GM03348 (cell line): ENCODE results near the gene ATOH8.

Source experiments
- DNase-seq: peaks from one replicate; pipeline ENCODE4 v3.0.0; 2012; ENCODE audit warnings: low spot score

ATOH8 gene

GRCh38 chr2:85718885-85719492 lies 34.8 kb upstream of the ATOH8 start:
- DNase-seq: no peak

DNA sequence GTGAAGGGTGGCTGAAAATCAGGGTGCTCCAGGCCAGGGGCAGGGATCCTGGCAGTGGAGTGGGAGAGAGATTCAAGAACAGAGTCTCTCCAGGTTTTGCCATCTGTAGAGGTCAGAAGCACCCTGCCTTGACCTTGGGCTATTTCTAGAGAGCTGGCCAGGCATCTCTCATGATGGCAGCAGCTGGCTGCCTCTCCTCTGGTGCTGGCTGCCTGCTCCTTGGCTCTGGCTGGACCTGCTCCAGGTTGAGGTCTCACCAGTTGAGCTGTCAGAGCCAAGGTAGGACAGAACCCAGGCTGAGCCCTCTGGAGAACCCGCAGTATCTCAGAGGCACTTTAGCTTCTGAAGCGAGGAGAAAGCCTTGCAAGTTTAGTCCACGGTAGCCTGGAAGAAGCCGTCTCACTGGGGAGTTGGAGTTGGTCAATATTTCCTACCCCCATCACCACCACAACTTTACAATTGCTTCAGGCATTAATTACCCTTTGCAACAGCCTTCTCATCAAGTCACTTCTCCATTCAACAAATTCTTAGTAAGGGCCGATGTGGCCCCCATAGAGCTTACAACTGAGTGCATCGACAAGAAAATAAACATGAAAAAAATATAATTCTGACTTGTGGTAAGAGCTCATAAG lies 34.1 kb upstream of the ATOH8 start:
- no peak for DNase-seq

- no peak for DNase-seq
Observed at GRCh38 chr2:85720533-85720932, 33.3 kb upstream of the ATOH8 start.

- DNase-seq: no peak
Observed at GRCh38 chr2:85721641-85722040, 32.1 kb upstream of the ATOH8 start.

DNA sequence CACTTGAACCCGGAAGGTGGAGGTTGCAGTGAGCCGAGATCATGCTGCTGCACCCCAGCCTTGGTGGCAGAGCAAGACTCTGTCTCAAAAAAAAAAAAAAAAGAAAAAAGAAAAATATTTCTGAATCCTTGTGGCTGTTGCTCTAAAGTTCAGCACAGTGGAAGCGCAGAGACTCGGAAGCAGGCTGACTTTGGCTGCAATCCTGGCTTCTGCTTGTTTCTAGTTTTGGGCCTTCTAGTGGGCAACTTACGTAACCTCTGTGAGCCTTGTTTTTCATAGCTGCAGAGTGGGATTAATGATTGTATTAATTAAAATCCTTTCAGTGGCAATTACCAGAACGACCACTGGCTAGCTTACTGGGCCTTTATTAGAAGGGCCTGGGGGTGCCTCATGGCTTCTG lies 31.3 kb upstream of the ATOH8 start:
- no peak for DNase-seq

DNA sequence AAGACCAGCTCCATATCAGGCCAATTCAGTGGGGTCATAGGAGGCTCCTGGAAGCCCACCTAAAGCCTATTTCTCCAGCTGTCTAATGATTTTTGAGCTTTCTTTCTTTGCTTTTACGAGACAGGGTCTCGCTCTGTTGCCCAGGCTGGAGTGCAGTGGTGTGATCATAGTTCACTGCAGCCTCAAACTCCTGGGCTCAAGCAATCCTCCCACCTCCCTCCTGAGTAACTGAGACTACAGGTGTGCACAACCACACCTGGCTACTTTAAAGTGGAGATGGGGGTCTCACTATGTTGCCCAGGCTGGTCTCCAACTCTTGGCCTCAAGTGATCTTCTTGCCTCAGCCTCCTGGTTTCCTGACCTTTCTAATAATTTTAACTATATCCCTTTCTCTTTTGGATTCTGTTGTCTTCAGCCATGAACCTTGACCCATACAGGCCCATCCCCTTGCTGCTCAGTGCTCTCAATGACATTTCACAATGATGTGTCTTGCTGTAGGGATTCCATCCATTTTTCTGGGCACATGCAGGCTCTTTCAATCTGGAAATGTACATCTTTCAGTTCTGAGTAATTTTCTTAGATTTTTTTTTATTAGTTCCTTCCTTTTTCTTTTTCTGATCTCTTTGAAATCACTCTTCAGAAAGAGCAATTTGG lies 30.0 kb upstream of the ATOH8 start:
- DNase-seq: peak; percentile 53

GRCh38 chr2:85724731-85725181 lies 29.0 kb upstream of the ATOH8 start:
- no peak for DNase-seq

GRCh38 chr2:85725451-85725850 lies 28.3 kb upstream of the ATOH8 start:
- DNase-seq: no peak

DNA sequence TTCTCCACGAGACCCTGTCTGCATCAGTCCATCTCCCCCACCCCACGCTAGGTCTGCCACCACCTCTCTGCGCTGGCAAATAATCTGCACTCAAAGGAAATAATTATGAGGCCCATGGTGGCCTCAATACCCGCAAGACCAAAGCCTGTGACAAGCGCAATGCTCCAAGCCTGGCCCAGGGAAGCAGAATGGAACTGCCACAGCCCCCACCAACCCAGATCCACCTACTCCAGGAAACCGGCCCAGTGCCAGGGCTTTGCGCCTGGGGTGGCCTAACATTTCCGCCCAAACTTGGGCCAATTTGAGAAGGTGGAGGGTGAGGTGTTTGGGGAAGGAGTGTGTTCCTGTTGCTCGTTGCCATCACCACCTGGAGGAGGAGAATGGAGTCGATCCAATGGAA lies 26.0 kb upstream of the ATOH8 start:
- DNase-seq: no peak

GRCh38 chr2:85728342-85728741 lies 25.4 kb upstream of the ATOH8 start:
- no peak for DNase-seq

DNA sequence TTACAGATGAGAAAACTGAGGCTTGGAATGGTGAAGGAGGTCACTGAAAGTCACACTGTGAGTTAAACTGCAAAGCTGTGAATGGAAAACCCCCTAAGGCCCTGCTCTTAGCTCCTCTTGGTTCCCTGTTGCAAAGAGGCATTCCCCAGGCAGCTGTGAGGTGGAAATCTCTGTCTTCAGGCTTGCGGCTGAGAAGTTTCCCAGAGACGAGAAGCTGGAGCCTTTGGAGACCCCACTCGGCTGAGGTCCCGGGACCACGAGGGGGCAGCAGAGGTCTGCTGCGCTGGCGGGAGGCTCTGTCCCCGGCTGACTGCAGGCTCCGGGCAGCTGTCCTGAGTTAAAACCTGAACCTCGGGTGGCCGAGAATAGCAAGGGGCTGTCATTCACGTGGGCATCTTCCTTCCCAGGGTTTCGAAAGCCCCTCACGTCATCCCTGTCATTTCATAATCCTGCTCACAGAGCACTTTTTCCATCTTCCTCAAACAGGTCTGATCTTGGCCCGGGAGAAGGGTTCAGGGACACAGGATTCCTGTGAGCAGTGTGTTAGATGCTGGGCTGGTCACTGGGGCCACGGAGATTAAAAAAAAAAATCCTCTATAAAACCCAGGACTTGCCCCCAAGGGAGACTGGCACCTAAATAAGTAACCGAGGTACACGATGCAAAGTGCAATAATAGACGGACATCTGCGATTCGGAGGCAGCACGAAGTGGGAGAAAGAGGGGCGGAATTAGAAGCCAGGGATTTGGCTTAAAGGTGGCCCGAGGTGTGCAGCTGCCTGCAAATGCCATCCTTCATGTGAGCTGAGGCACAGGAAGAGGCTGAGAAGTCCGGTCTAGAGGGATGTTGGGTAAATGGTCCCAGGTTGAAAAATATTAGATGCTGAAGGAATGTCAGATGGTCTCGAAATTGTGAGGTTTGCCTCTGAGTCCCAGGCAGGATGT lies 24.6 kb upstream of the ATOH8 start:
- peak; percentile 92 for DNase-seq

DNA sequence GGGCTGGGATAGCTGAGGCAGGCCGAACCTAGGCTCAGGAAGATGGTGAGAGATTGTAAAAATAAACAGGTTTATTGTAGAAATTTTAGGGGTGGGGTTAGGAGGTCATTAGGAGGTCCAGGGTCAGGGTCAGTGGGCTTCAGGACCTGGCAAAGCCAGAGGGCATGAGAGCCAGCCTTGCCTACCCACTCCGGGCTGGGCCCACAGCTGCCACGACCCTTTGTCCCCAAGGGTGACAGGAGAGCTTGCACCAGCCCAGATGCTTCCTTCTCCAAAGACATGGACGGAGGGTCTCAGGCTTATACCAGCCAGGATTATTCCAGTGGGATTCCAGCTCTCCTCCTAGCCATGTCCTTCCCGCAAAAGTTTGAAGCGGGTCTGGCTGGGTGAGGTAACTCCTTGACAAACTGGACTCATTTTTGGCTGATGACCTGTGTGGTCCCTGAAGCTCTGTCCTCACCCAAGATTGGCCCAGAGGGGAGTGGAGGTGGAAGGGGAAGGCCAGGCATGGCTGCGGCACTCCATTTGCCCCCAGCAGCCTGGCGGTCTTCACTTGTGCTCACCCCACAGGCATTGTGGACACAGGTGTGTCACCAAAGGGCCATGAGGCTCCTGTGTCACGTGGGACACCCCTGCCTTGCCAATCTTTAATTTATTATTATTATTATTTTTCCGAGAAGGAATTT lies 23.8 kb upstream of the ATOH8 start:
- no peak for DNase-seq

- DNase-seq: no peak
Observed at GRCh38 chr2:85730686-85731230, 23.0 kb upstream of the ATOH8 start.

DNA sequence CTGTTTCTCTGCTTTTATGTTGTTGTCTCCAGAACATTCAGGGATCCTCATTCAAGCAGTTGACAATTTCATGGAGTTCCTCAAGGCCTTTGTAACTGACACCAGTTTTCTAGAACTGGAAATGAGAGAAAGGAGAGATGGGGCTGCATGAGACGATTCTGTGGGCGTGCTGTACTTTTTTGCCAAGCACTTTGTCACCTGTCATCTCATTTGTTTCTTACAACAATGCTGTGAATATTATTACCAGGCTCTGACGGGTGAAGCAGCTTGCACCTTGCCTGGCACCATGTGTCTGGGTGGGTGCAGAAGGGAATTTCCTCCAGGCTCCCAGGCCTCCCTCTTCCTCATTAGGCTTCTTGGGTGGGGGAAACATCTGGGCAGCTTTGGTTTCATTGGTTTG lies 22.2 kb upstream of the ATOH8 start:
- DNase-seq: no peak

- DNase-seq: no peak
Observed at GRCh38 chr2:85732467-85733120, 21.2 kb upstream of the ATOH8 start.

GRCh38 chr2:85733121-85733960 lies 20.4 kb upstream of the ATOH8 start:
- no peak for DNase-seq

DNA sequence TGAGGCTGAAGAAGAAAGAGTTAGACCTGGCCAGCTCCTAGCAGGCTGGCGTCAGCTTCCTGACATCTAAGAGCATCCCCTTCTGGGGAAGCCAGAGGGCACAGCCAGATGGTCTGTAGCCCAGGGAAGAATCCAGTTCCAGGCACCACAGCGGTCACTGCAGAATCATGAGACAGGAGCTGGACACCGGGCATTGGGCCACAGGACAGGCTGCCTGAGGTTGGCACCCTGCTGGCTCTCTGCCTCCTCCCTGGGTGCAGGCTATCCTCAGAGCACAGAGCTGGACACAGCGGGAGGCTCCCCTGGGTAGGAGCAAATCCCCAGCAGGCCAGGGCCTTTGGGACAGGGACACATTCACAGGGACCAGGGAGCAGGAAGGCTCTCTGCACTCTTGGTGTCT lies 19.8 kb upstream of the ATOH8 start:
- DNase-seq: no peak

GRCh38 chr2:85734942-85735608 lies 18.7 kb upstream of the ATOH8 start:
- DNase-seq: peak; percentile 33

GRCh38 chr2:85735691-85736090 lies 18.1 kb upstream of the ATOH8 start:
- no peak for DNase-seq
